ENCODE data around the gene LIPC. TPM values are rescaled to one million over a fixed set of nuclear protein-coding genes. Genes with fewer than 3 reads are reported as not detected.

LIPC gene
- total and polyA plus RNA-seq, 2 experiments from 2014 or later: 0.43 to 0.63 TPM

- Histone ChIP-seq H3K4me2 (ENCODE audit: unreplicated experiment) (no peak overlapping the region), H3K4me3 (no peak overlapping the region), H3F3A (ENCODE audit: insufficient read depth) (no peaks in the 10 kb centered on the region), H3K4me1 (ENCODE audit: insufficient read depth) (no peaks in the 10 kb centered on the region), H3K9ac (no peak overlapping the region), H3K79me2 (ENCODE audit: insufficient read depth) (no peaks in the 10 kb centered on the region), H3K9me3 (ENCODE audit: low read depth) (no peaks in the 10 kb centered on the region), H4K20me1 (ENCODE audit: insufficient read depth) (no peaks in the 10 kb centered on the region), H3K9me2 (ENCODE audit: insufficient read depth) (no peaks in the 10 kb centered on the region), H3K27ac (no peak overlapping the region), H3K36me3 (ENCODE audit: low read depth) (no peaks in the 10 kb centered on the region), H3K27me3 (replicated peaks; ENCODE audit: insufficient read depth) (no peaks in the 10 kb centered on the region), H2AFZ (no peak overlapping the region)
- WGBS, 2 experiments (ENCODE audit: low coverage in 1 of 2, low lambda C conversion rate in 2 of 2, missing lambda C conversion rate in 2 of 2): 77 to 89% methylated on average over 3 of the region's 3 CpGs
- in situ Hi-C loops (cut with MboI): no loop called here
- TF ChIP-seq EZH2phosphoT487 (IDR thresholded peaks at IDR 0.05; ENCODE audit: insufficient read depth, low read depth) (no peak), EZH2 (IDR thresholded peaks at IDR 0.05; ENCODE audit: insufficient read depth, poor library complexity, severe bottlenecking) (no peak)
- DNase-seq: no peak
Measured at GRCh38 chr15:58491499-58492202, 59.9 kb downstream of the LIPC start.

GRCh38 chr15:58492661-58493397 lies 61.0 kb downstream of the LIPC start:
- no peaks in the 10 kb centered on the region for H3K79me2 ChIP-seq (ENCODE audit: insufficient read depth)
- H3F3A ChIP-seq (ENCODE audit: insufficient read depth): no peaks in the 10 kb centered on the region
- no peak for DNase-seq
- no peaks in the 10 kb centered on the region for H4K20me1 ChIP-seq (ENCODE audit: insufficient read depth)
- TF ChIP-seq EZH2 (IDR thresholded peaks at IDR 0.05; ENCODE audit: insufficient read depth, poor library complexity, severe bottlenecking) (no peak), EZH2phosphoT487 (IDR thresholded peaks at IDR 0.05; ENCODE audit: insufficient read depth, low read depth) (no peak)
- H3K9ac ChIP-seq: no peak overlapping the region
- no peaks in the 10 kb centered on the region for H3K27me3 ChIP-seq (replicated peaks; ENCODE audit: insufficient read depth)
- in situ Hi-C loops (cut with MboI): no loop called here
- H3K4me3 ChIP-seq: no peak overlapping the region
- H3K27ac ChIP-seq: no peak overlapping the region
- no peak overlapping the region for H2AFZ ChIP-seq
- peaks cover under 1% of the 10 kb centered on the region; the same call in 1 of the 2 replicates for H3K4me1 ChIP-seq (ENCODE audit: insufficient read depth)
- 70 to 77% methylated on average over 7 of the region's 7 CpGs for WGBS, 2 experiments (ENCODE audit: low coverage in 1 of 2, low lambda C conversion rate in 2 of 2, missing lambda C conversion rate in 2 of 2)
- H3K4me2 ChIP-seq (ENCODE audit: unreplicated experiment): no peak overlapping the region
- no peaks in the 10 kb centered on the region for H3K36me3 ChIP-seq (ENCODE audit: low read depth)
- H3K9me3 ChIP-seq (ENCODE audit: low read depth): no peaks in the 10 kb centered on the region
- no peaks in the 10 kb centered on the region for H3K9me2 ChIP-seq (ENCODE audit: insufficient read depth)

DNA sequence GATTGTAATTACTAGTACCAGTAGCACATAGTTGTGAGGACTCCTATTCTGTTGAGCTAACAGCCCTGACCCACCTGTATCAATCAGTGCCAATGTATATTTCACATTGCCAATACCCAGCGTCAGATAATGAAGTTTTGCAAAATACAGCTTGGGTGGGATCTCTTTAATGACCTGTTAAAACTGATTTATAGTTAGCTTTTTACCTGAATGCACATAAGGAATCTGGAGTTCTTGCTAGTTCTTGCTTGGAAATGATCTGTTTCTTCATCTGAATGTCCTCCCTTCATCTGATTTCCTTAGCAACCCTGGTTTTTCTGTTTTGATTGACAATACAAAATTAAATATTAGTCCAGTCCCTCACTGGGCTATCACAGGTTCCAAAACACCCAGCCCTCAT lies 62.8 kb downstream of the LIPC start:
- Histone ChIP-seq H3K9ac (no peak overlapping the region), H3K9me3 (ENCODE audit: low read depth) (no peaks in the 10 kb centered on the region), H3K9me2 (ENCODE audit: insufficient read depth) (no peaks in the 10 kb centered on the region), H3K4me2 (ENCODE audit: unreplicated experiment) (no peak overlapping the region), H2AFZ (no peak overlapping the region), H3K27ac (no peak overlapping the region), H3K4me3 (no peak overlapping the region), H3K79me2 (ENCODE audit: insufficient read depth) (no peaks in the 10 kb centered on the region), H3K27me3 (replicated peaks; ENCODE audit: insufficient read depth) (no peaks in the 10 kb centered on the region), H3K4me1 (ENCODE audit: insufficient read depth) (peaks cover 18% of the 10 kb centered on the region), H3F3A (ENCODE audit: insufficient read depth) (peaks cover 7% of the 10 kb centered on the region), H4K20me1 (ENCODE audit: insufficient read depth) (no peaks in the 10 kb centered on the region), H3K36me3 (ENCODE audit: low read depth) (no peaks in the 10 kb centered on the region)
- no peak for DNase-seq
- in situ Hi-C loops (cut with MboI): no loop called here
- TF ChIP-seq EZH2phosphoT487 (IDR thresholded peaks at IDR 0.05; ENCODE audit: insufficient read depth, low read depth) (no peak), EZH2 (IDR thresholded peaks at IDR 0.05; ENCODE audit: insufficient read depth, poor library complexity, severe bottlenecking) (no peak)
- 83 to 86% methylated on average over 1 of the region's 1 CpG for WGBS, 2 experiments (ENCODE audit: low coverage in 1 of 2, low lambda C conversion rate in 2 of 2, missing lambda C conversion rate in 2 of 2)

GRCh38 chr15:58495891-58496408 lies 64.2 kb downstream of the LIPC start:
- no peak overlapping the region for H2AFZ ChIP-seq
- H3K4me2 ChIP-seq (ENCODE audit: unreplicated experiment): no peak overlapping the region
- H3K79me2 ChIP-seq (ENCODE audit: insufficient read depth): no peaks in the 10 kb centered on the region
- no peaks in the 10 kb centered on the region for H3K9me2 ChIP-seq (ENCODE audit: insufficient read depth)
- no peak overlapping the region for H3K27ac ChIP-seq
- no peaks in the 10 kb centered on the region for H4K20me1 ChIP-seq (ENCODE audit: insufficient read depth)
- peaks cover 16% of the 10 kb centered on the region for H3F3A ChIP-seq (ENCODE audit: insufficient read depth)
- no peaks in the 10 kb centered on the region for H3K27me3 ChIP-seq (replicated peaks; ENCODE audit: insufficient read depth)
- H3K9me3 ChIP-seq (ENCODE audit: low read depth): no peaks in the 10 kb centered on the region
- DNase-seq: no peak
- H3K4me1 ChIP-seq (ENCODE audit: insufficient read depth): peaks cover 23% of the 10 kb centered on the region
- no peak overlapping the region for H3K9ac ChIP-seq
- WGBS, 2 experiments (ENCODE audit: low coverage in 1 of 2, low lambda C conversion rate in 2 of 2, missing lambda C conversion rate in 2 of 2): 80% methylated on average over 3 of the region's 3 CpGs
- in situ Hi-C loops (cut with MboI): no loop called here
- H3K36me3 ChIP-seq (ENCODE audit: low read depth): no peaks in the 10 kb centered on the region
- TF ChIP-seq EZH2phosphoT487 (IDR thresholded peaks at IDR 0.05; ENCODE audit: insufficient read depth, low read depth): no peak
- TF ChIP-seq EZH2 (IDR thresholded peaks at IDR 0.05; ENCODE audit: insufficient read depth, poor library complexity, severe bottlenecking): no peak
- no peak overlapping the region for H3K4me3 ChIP-seq

Measured in GM23248 (cell line).